Activated naive CD4-positive, alpha-beta T cell (primary cell): ENCODE results near the gene OR10A2.
"Not testable (repeated sequence)": the region's sequence is repeated elsewhere in the genome, so short reads cannot be mapped to it uniquely, and the experiment has no call there.

Experiments used
- DNase-seq, 4 experiments: peaks; one replicate each; lab custom pipeline; 2025; lab: John Stamatoyannopoulos, UW

OR10A2 gene

GRCh38 chr11:6862961-6863360 lies at the start of gene OR10A2:
Gene OR10A2, plus strand, starts transcription at chr11:6863057. Its CDS starts 6,698 bp downstream, at chr11:6869755.
- no peak for DNase-seq

- DNase-seq, result no peak
Observed at GRCh38 chr11:6813656-6814055, 49.2 kb upstream of the OR10A2 start.

GRCh38 chr11:6817694-6818093 lies 45.2 kb upstream of the OR10A2 start:
- DNase-seq, result no peak

GRCh38 chr11:6818967-6819366 lies 43.9 kb upstream of the OR10A2 start:
- no peak for DNase-seq

GRCh38 chr11:6824136-6824823 lies 38.6 kb upstream of the OR10A2 start:
- DNase-seq, result no peak

GRCh38 chr11:6825231-6825744 lies 37.6 kb upstream of the OR10A2 start:
- DNase-seq, result no peak

GRCh38 chr11:6828103-6828502 lies 34.8 kb upstream of the OR10A2 start:
- DNase-seq, result no peak

GRCh38 chr11:6833356-6833755 lies 29.5 kb upstream of the OR10A2 start:
- DNase-seq, result no peak

GRCh38 chr11:6834021-6834420 lies 28.8 kb upstream of the OR10A2 start:
- no peak for DNase-seq

- DNase-seq, result no peak
Observed at GRCh38 chr11:6841694-6842093, 21.2 kb upstream of the OR10A2 start.

GRCh38 chr11:6843670-6844069 lies 19.2 kb upstream of the OR10A2 start:
- no peak for DNase-seq

- no peak for DNase-seq
Observed at GRCh38 chr11:6844356-6844755, 18.5 kb upstream of the OR10A2 start.

GRCh38 chr11:6845383-6845782 lies 17.5 kb upstream of the OR10A2 start, which contains the start of gene OR10A5:
Gene OR10A5, plus strand, starts transcription at chr11:6845683. Its CDS starts 0 bp downstream, at chr11:6845683.
- DNase-seq, result no peak

GRCh38 chr11:6850526-6850925 lies 12.3 kb upstream of the OR10A2 start:
- DNase-seq, result no peak

GRCh38 chr11:6854801-6855200 lies 8.1 kb upstream of the OR10A2 start:
- DNase-seq, result not testable (repeated sequence)

GRCh38 chr11:6855971-6856541 lies 6.8 kb upstream of the OR10A2 start:
- no peak for DNase-seq

- DNase-seq, result no peak
Observed at GRCh38 chr11:6856871-6857270, 6.0 kb upstream of the OR10A2 start.

GRCh38 chr11:6864438-6864837 lies 1.6 kb downstream of the OR10A2 start:
- DNase-seq, result no peak

GRCh38 chr11:6871278-6871677 lies 8.4 kb downstream of the OR10A2 start:
- no peak for DNase-seq

GRCh38 chr11:6875761-6876160 lies 12.9 kb downstream of the OR10A2 start:
- no peak for DNase-seq

GRCh38 chr11:6876325-6876724 lies 13.5 kb downstream of the OR10A2 start, which contains the start of gene OR10A4:
Gene OR10A4, plus strand, starts transcription at chr11:6876625. Its CDS starts 23 bp downstream, at chr11:6876648.
- DNase-seq, result no peak

- DNase-seq, result no peak
Observed at GRCh38 chr11:6876914-6877313, 14.1 kb downstream of the OR10A2 start.

GRCh38 chr11:6882751-6883150 lies 19.9 kb downstream of the OR10A2 start:
- no peak for DNase-seq
